Peyer's patch (tissue), 4 donors: Measurements from ENCODE around the gene DYNLT4. TPM values are rescaled to one million over a fixed set of nuclear protein-coding genes. Genes with fewer than 3 reads are reported as not detected.

Source experiments
- DNase-seq, 3 donors: peaks; one replicate each; pipeline ENCODE4 v3.0.0-alpha.2; 2017 to 2019
- H3K27ac ChIP-seq, 4 donors: fragments of 200-600 bp; sonication (generic); one replicate each; pipeline ENCODE4 v1.5.1; 2016 to 2019
- H3K27me3 ChIP-seq, 2 donors: fragments of 200-600 bp; sonication (generic); one replicate each; pipeline ENCODE4 v1.5.1; 2019
- H3K36me3 ChIP-seq, 3 donors: fragments of 200-600 bp; sonication (generic); one replicate each; pipeline ENCODE4 v1.5.1; 2016 to 2019
- H3K4me1 ChIP-seq, 4 donors: fragments of 200-600 bp; sonication (generic); one replicate each; pipeline ENCODE4 v1.5.1; 2016 to 2019
- H3K4me3 ChIP-seq, 4 donors: fragments of 200-600 bp; sonication (generic); 1 replicate in 3 of 4; 2 replicates in 1 of 4; pipeline ENCODE4 v1.5.1; 2016 to 2019; ENCODE audit warnings: mild to moderate bottlenecking in 1 of 4
- H3K9me3 ChIP-seq, 4 donors: fragments of 200-600 bp; sonication (generic); one replicate each; pipeline ENCODE4 v1.5.1; 2016 to 2019; ENCODE audit warnings: mild to moderate bottlenecking in 1 of 4
- CTCF ChIP-seq, 6 experiments: fragments of 450-650 bp in 4 of 6; fragments of 200-600 bp in 2 of 6; sonication (generic) in 1 of 6; IDR thresholded peaks; one replicate each; pipeline ENCODE4 v1.5.1; 2017 to 2019; ENCODE audit warnings: antibody characterized with exemption in 6 of 6, mild to moderate bottlenecking in 3 of 6, moderate library complexity in 1 of 6
- POLR2A ChIP-seq, 2 donors: fragments of 450-650 bp; IDR thresholded peaks; one replicate each; pipeline ENCODE4 v1.5.1; 2017; ENCODE audit warnings: antibody characterized with exemption in 2 of 2, mild to moderate bottlenecking in 2 of 2, moderate library complexity in 2 of 2
- total RNA-seq, 4 donors: library from RNA; depleted of rRNA; stranded (reverse); fragments of >200 nt; gene quantifications; one replicate each; pipeline ENCODE4 v1.1.0, GENCODE V29; 2016

The DYNLT4 gene
- total RNA-seq, 4 donors from 2014 or later: 3.5 TPM; not detected in 3

DNA sequence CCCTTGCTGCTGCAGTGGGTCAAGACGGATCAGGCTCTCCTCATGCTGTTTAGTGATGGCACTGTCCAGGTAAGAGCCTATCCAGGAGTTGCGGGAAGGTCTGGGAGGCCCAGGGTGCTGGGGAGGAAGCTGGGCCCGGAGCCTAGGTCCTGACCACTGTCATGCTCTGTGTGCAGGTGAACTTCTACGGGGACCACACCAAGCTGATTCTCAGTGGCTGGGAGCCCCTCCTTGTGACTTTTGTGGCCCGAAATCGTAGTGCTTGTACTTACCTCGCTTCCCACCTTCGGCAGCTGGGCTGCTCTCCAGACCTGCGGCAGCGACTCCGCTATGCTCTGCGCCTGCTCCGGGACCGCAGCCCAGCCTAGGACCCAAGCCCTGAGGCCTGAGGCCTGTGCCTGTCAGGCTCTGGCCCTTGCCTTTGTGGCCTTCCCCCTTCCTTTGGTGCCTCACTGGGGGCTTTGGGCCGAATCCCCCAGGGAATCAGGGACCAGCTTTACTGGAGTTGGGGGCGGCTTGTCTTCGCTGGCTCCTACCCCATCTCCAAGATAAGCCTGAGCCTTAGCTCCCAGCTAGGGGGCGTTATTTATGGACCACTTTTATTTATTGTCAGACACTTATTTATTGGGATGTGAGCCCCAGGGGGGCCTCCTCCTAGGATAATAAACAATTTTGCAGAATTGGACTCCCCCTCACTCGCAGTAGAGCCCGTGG, 1.7 kb downstream of the DYNLT4 start:
- TF ChIP-seq CTCF (IDR thresholded peaks at IDR 0.05): no peak
- Histone ChIP-seq H3K36me3 (peaks cover 0 to 34% (median 0%) of the 10 kb centered on the region in 3 donors), H3K9me3 (no peaks in the 10 kb centered on the region), H3K27me3 (no peaks in the 10 kb centered on the region), H3K27ac (peak overlapping the region; percentile 21 to 98 (median 96)), H3K4me3 (no peak overlapping the region), H3K4me1 (peaks cover 13 to 65% (median 52%) of the 10 kb centered on the region in 4 donors)
- peak in 2 of 3 donors; percentile 45 to 46 for DNase-seq

DNA sequence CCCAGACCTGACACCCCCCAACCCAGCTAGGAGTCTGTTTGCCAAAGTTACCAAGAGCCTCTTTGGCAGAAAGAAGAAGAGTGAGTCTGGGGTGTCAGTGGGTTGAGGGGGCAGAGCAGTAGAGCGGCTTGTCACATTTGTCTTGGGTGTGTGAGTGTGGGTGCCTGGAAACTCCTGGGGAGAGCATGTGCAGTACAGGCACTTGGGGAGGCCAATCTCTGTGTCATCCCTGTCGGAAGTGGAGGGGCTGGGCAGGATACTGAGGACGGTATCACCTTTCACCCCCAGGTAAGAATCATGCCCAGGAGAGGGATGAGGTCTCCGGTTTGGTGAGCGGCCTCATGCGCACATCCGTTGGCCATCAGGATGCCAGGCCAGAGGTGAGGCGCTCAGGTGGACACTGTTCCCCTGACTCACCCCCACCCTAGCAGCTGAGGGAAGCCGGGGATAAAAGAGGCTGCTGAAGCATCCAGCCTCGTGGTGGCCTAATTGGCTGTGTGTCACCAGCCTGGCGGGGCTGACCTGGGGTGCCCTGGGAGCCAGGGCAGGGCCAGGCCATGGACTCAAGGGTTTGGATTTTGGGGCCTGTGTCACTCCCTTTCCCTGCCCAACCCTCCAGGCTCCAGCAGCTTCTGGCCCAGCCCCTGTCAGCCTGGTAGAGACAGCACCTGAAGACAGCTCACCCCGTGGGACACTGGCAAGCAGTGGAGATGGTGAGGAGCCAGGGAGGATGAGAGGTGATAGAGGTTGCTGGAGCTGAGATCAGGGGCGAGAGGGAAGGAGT, 3.6 kb downstream of the DYNLT4 start:
- no peak for TF ChIP-seq POLR2A (IDR thresholded peaks at IDR 0.05)
- TF ChIP-seq CTCF (IDR thresholded peaks at IDR 0.05): no peak
- H3K27ac ChIP-seq: peak overlapping the region in 2 of 4 donors; percentile 43 to 98
- DNase-seq: peak in 2 of 3 donors; percentile 47 to 48
- no peak overlapping the region for H3K4me3 ChIP-seq
- peaks cover 0 to 34% (median 0%) of the 10 kb centered on the region in 3 donors for H3K36me3 ChIP-seq
- no peaks in the 10 kb centered on the region for H3K9me3 ChIP-seq
- no peaks in the 10 kb centered on the region for H3K27me3 ChIP-seq
- peaks cover 13 to 56% (median 32%) of the 10 kb centered on the region in 4 donors for H3K4me1 ChIP-seq

GRCh38 chr1:44803062-44803311, 4.2 kb downstream of the DYNLT4 start:
- TF ChIP-seq POLR2A (IDR thresholded peaks at IDR 0.05) (no peak), CTCF (IDR thresholded peaks at IDR 0.05) (no peak)
- DNase-seq: peak in 1 of 3 donors; percentile 41
- H3K27ac ChIP-seq: peak overlapping the region in 3 of 4 donors; percentile 43 to 98 (median 92)
- H3K9me3 ChIP-seq: no peaks in the 10 kb centered on the region
- H3K4me1 ChIP-seq: peaks cover 13 to 51% (median 27%) of the 10 kb centered on the region in 4 donors
- no peaks in the 10 kb centered on the region for H3K27me3 ChIP-seq
- peak overlapping the region in 1 of 4 donors; percentile 89 for H3K4me3 ChIP-seq
- H3K36me3 ChIP-seq: peaks cover 0 to 34% (median 0%) of the 10 kb centered on the region in 3 donors

DNA sequence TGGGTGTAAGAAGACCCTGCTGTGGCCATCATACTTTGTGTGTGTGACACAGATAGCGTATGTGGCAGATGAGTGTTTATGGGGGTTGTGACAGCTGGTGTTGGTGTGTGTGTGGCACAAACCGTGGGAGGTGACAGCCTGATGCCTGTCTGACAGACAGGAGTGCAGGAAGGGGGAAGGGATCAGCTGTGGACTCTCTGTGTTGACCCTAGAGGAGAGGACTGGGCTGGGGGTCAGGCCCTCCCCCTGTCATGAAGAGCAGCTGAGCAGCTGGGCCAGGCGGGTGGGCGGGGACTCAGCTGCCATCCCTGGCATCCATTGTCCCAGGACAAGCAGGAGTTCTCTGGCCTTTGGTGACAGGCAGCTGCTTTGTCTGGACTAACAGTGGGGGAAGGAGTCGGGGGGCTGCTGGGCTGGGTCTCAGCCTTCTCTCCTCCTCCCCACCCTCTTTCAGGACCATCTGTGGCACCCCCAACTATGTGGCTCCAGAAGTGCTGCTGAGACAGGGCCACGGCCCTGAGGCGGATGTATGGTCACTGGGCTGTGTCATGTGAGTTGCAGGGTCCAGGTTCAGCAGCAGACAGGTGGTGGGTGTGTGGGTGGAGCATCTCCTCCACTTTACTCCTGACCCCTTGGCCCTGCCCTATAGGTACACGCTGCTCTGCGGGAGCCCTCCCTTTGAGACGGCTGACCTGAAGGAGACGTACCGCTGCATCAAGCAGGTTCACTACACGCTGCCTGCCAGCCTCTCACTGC, 4.7 kb downstream of the DYNLT4 start:
- Histone ChIP-seq H3K27me3 (no peaks in the 10 kb centered on the region), H3K9me3 (no peaks in the 10 kb centered on the region), H3K36me3 (peaks cover 0 to 34% (median 0%) of the 10 kb centered on the region in 3 donors), H3K27ac (peak overlapping the region; percentile 43 to 98 (median 74)), H3K4me1 (peaks cover 12 to 46% (median 22%) of the 10 kb centered on the region in 4 donors), H3K4me3 (peak overlapping the region; percentile 66 to 89 (median 75))
- DNase-seq: peak; percentile 49 to 55 (median 53)
- TF ChIP-seq POLR2A (IDR thresholded peaks at IDR 0.05) (no peak), CTCF (IDR thresholded peaks at IDR 0.05) (no peak)

DNA sequence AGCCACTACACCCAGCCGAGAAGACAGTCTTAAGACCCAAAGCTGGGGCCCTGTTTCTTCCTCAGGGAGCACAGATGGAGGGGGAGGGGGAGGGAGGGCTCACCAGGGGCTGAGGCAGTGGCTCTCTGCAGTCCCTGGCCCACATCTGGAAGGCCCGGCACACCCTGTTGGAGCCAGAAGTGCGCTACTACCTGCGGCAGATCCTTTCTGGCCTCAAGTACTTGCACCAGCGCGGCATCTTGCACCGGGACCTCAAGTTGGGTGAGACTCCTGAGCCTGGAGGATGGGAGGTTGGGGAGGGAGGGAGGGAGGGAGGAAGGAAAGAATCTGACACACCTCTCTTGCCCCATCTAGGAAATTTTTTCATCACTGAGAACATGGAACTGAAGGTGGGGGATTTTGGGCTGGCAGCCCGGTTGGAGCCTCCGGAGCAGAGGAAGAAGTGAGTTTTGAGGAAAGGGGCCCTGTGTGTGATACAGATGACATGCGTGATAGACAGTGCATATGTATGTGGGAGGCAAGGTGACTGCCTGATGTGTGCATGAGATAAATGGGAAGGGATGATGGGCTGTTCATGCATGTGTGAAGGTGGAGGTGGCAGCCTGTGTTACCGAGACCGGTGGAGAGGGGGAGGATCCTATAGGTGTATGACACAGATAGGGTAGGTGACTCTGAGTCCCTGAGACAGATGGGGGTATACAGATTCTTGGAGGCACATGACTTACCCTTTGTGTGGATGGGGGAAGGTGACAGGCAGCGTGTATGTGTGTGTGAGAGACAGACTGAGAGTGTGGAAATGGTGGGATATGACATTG, 5.5 kb downstream of the DYNLT4 start:
- peak overlapping the region; percentile 66 to 89 (median 75) for H3K4me3 ChIP-seq
- no peak for TF ChIP-seq POLR2A (IDR thresholded peaks at IDR 0.05)
- H3K4me1 ChIP-seq: peaks cover 4 to 38% (median 14%) of the 10 kb centered on the region in 4 donors

More for the DNA sequence above, 5.5 kb downstream of the DYNLT4 start:
- no peaks in the 10 kb centered on the region for H3K27me3 ChIP-seq
- DNase-seq: peak in 2 of 3 donors; percentile 48 to 66
- H3K27ac ChIP-seq: peak overlapping the region; percentile 43 to 98 (median 74)
- no peaks in the 10 kb centered on the region for H3K9me3 ChIP-seq
- peaks cover 0 to 34% (median 0%) of the 10 kb centered on the region in 3 donors for H3K36me3 ChIP-seq
